NCI-H526 (cell line): ENCODE data around the gene HRH1.
"Not testable (repeated sequence)": the region's sequence is repeated elsewhere in the genome, so short reads cannot be mapped to it uniquely, and the experiment has no call there.

Experiments
- DNase-seq, 2 experiments: peaks; one replicate each; lab custom pipeline; 2025; lab: John Stamatoyannopoulos, UW

HRH1 gene

GRCh38 chr3:11204697-11205348 lies 50.5 kb downstream of the HRH1 start:
- no peak for DNase-seq

- peak in 1 of 2 experiments; percentile 49 for DNase-seq
These were observed 51.6 kb downstream of the HRH1 start for GRCh38 chr3:11205881-11206280.

- DNase-seq, result no peak
These were observed 52.0 kb downstream of the HRH1 start for GRCh38 chr3:11206316-11206715.

GRCh38 chr3:11206953-11207352 lies 52.7 kb downstream of the HRH1 start:
- DNase-seq, result no peak

GRCh38 chr3:11211531-11212298 lies 57.4 kb downstream of the HRH1 start:
- no peak for DNase-seq

GRCh38 chr3:11212299-11212608 lies 58.0 kb downstream of the HRH1 start:
- DNase-seq, result no peak

GRCh38 chr3:11212784-11213183 lies 58.5 kb downstream of the HRH1 start:
- DNase-seq, result no peak

GRCh38 chr3:11213810-11214450 lies 59.6 kb downstream of the HRH1 start:
- DNase-seq, result no peak

- no peak for DNase-seq
These were observed 60.2 kb downstream of the HRH1 start for GRCh38 chr3:11214451-11214978.

GRCh38 chr3:11217370-11217769 lies 63.1 kb downstream of the HRH1 start:
- not testable (repeated sequence) for DNase-seq

GRCh38 chr3:11220230-11220629 lies 65.9 kb downstream of the HRH1 start:
- no peak for DNase-seq

GRCh38 chr3:11221818-11222415 lies 67.6 kb downstream of the HRH1 start:
- no peak for DNase-seq

- no peak for DNase-seq
These were observed 69.7 kb downstream of the HRH1 start for GRCh38 chr3:11224010-11224409.

- no peak for DNase-seq
These were observed 70.6 kb downstream of the HRH1 start for GRCh38 chr3:11224870-11225229.

- no peak for DNase-seq
These were observed 71.7 kb downstream of the HRH1 start for GRCh38 chr3:11226042-11226370.

- DNase-seq, result no peak
These were observed 73.7 kb downstream of the HRH1 start for GRCh38 chr3:11228041-11228440.

GRCh38 chr3:11230125-11230524 lies 75.8 kb downstream of the HRH1 start:
- no peak for DNase-seq

- no peak for DNase-seq
These were observed 76.5 kb downstream of the HRH1 start for GRCh38 chr3:11230832-11231231.

- DNase-seq, result no peak
These were observed 81.1 kb downstream of the HRH1 start for GRCh38 chr3:11235385-11235784.

- peak; percentile 66 to 86 for DNase-seq
These were observed 82.5 kb downstream of the HRH1 start for GRCh38 chr3:11236588-11237461.

GRCh38 chr3:11238060-11238459 lies 83.8 kb downstream of the HRH1 start:
- DNase-seq, result no peak

- DNase-seq, result no peak
These were observed 84.6 kb downstream of the HRH1 start for GRCh38 chr3:11238880-11239279.
